Tibial nerve (tissue), 4 donors: ENCODE results near the gene OPTC. TPM values are rescaled to one million over a fixed set of nuclear protein-coding genes. Genes with fewer than 3 reads are reported as not detected.

ENCODE experiments used
- DNase-seq, 2 donors: peaks; one replicate each; pipeline ENCODE4 v3.0.0-alpha.2; 2019; ENCODE audit warnings: low spot score in 2 of 2
- H3K27ac ChIP-seq, 4 donors: fragments of 200-600 bp; sonication (generic) in 3 of 4; one replicate each; pipeline ENCODE4 v1.5.1; 2017 to 2019; ENCODE audit warnings: mild to moderate bottlenecking in 1 of 4
- H3K27me3 ChIP-seq, 2 donors: fragments of 200-600 bp; sonication (generic) in 1 of 2; one replicate each; pipeline versions ENCODE4 v1.5.1 to v1.6.0; 2017 to 2019
- H3K36me3 ChIP-seq, 3 donors: fragments of 200-600 bp; sonication (generic); one replicate each; pipeline ENCODE4 v1.5.1; 2018 to 2019
- H3K4me1 ChIP-seq, 4 donors: fragments of 200-600 bp; sonication (generic) in 3 of 4; one replicate each; pipeline ENCODE4 v1.5.1; 2017 to 2019
- H3K4me3 ChIP-seq, 4 donors: fragments of 200-600 bp; sonication (generic) in 3 of 4; one replicate each; pipeline ENCODE4 v1.5.1; 2017 to 2019; ENCODE audit warnings: mild to moderate bottlenecking in 1 of 4, moderate library complexity in 1 of 4
- H3K9me3 ChIP-seq, 4 donors: fragments of 200-600 bp; sonication (generic) in 3 of 4; one replicate each; pipeline ENCODE4 v1.5.1; 2017 to 2019
- EP300 ChIP-seq, 2 donors: sonication (generic); formaldehyde crosslinking; IDR thresholded peaks; one replicate each; pipeline ENCODE4 v1.6.1; 2017; ENCODE audit warnings: antibody characterized with exemption in 2 of 2, mild to moderate bottlenecking in 1 of 2
- POLR2A ChIP-seq, 2 donors: fragments of 450-650 bp; IDR thresholded peaks; one replicate each; pipeline ENCODE4 v1.6.1; 2017; ENCODE audit warnings: antibody characterized with exemption in 2 of 2, mild to moderate bottlenecking in 2 of 2, moderate library complexity in 2 of 2
- WGBS, 2 donors: methylation state at CpG; one replicate each; pipeline ENCODE4 v1.1.5; 2018; 5-methylcytosine and 5-hydroxymethylcytosine counted together
- total RNA-seq, 4 donors: library from RNA; depleted of rRNA; stranded (reverse); fragments of >200 nt; gene quantifications; one replicate each; pipeline ENCODE4 v1.1.0, GENCODE V29; 2016
- TF ChIP-seq, protein P1 (sequence below), 5 experiments: fragments of 200-600 bp in 3 of 5; fragments of 450-650 bp in 2 of 5; sonication (generic) in 3 of 5; IDR thresholded peaks; one replicate each; pipeline ENCODE4 v1.5.1; 2016 to 2019; ENCODE audit warnings: antibody characterized with exemption in 5 of 5, mild to moderate bottlenecking in 3 of 5, moderate library complexity in 2 of 5

The OPTC gene
- total RNA-seq, 4 donors from 2014 or later: not detected

DNA sequence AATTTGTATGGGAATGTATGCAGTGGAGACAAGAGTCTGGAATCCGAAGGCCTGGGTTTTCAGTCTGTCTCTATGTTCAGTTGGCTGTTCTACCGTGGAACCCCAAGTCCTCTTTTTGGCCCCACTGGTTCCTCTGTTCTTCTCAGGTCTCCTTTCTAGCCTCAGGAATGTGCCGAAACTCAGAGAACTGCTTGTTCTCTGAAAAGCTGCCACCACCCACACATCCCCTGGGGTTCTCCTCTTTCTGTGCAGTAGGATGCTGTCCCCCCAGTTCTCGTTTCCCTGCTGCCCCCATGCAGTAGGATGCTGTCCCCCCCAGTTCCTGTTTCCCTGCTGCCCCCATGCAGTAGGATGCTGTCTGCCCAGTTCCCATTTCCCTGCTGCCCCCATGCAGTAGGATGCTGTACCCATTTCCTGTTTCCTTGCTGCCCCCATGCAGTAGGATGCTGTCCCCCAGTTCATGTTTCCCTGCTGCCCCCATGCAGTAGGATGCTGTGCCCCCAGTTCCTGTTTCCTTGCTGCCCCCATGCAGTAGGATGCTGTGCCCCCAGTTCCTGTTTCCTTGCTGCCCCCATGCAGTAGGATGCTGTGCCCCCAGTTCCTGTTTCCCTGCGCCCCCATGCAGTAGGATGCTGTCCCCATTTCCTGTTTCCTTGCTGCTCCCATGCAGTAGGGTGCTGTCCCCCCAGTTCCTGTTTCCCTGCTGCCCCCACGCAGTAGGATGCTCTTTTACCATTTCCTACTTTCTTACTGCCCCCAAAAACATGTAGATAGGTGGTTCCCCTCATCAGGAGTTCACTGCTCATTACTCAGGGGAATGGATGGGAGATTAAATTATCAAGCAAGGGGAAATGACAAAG lies 35.3 kb downstream of the OPTC start:
- 46 to 53% methylated on average over 6 of the region's 6 CpGs for WGBS, 2 donors
- peak overlapping the region in 2 of 4 donors; percentile 81 to 84 for H3K27ac ChIP-seq

DNA sequence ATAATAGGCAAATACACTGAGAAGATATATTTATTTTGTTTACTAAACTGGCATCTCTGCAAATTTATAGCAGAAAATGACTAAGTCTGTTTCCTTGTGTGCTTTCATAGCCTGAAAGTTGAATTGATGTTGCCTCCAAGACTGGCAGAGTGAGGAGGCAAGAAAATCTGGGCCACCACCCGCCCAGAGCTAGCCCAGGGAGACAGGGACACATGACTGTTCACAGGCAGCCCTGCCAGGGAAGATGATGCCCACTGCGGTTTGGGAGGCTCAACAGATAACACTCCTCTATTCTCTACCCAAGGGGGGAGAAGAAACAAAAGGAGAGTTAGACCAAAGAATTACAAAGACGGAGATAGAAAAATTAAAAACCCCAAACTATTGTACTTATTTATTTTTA lies 37.1 kb downstream of the OPTC start:
- no peak overlapping the region for H3K27ac ChIP-seq
- no peak for DNase-seq
- no peak for TF ChIP-seq POLR2A (IDR thresholded peaks at IDR 0.05)
- no peak for TF ChIP-seq EP300 (IDR thresholded peaks at IDR 0.05)
- TF ChIP-seq, protein P1, sequence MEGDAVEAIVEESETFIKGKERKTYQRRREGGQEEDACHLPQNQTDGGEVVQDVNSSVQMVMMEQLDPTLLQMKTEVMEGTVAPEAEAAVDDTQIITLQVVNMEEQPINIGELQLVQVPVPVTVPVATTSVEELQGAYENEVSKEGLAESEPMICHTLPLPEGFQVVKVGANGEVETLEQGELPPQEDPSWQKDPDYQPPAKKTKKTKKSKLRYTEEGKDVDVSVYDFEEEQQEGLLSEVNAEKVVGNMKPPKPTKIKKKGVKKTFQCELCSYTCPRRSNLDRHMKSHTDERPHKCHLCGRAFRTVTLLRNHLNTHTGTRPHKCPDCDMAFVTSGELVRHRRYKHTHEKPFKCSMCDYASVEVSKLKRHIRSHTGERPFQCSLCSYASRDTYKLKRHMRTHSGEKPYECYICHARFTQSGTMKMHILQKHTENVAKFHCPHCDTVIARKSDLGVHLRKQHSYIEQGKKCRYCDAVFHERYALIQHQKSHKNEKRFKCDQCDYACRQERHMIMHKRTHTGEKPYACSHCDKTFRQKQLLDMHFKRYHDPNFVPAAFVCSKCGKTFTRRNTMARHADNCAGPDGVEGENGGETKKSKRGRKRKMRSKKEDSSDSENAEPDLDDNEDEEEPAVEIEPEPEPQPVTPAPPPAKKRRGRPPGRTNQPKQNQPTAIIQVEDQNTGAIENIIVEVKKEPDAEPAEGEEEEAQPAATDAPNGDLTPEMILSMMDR (IDR thresholded peaks at IDR 0.05): no peak
- H3K36me3 ChIP-seq: no peaks in the 10 kb centered on the region
- WGBS, 2 donors: 88 to 89% methylated on average over 3 of the region's 3 CpGs
- H3K4me1 ChIP-seq: peaks cover 2 to 44% (median 12%) of the 10 kb centered on the region in 4 donors
- H3K27me3 ChIP-seq: no peaks in the 10 kb centered on the region
- H3K9me3 ChIP-seq: no peaks in the 10 kb centered on the region
- no peak overlapping the region for H3K4me3 ChIP-seq

More for the DNA sequence above, 35.3 kb downstream of the OPTC start:
- no peaks in the 10 kb centered on the region for H3K27me3 ChIP-seq
- H3K4me1 ChIP-seq: peaks cover 5 to 56% (median 29%) of the 10 kb centered on the region in 4 donors
- H3K36me3 ChIP-seq: no peaks in the 10 kb centered on the region
- no peak overlapping the region for H3K4me3 ChIP-seq
- TF ChIP-seq, protein P1 (IDR thresholded peaks at IDR 0.05): no peak
- TF ChIP-seq EP300 (IDR thresholded peaks at IDR 0.05): no peak
- no peak for TF ChIP-seq POLR2A (IDR thresholded peaks at IDR 0.05)
- no peak for DNase-seq
- H3K9me3 ChIP-seq: no peaks in the 10 kb centered on the region

DNA sequence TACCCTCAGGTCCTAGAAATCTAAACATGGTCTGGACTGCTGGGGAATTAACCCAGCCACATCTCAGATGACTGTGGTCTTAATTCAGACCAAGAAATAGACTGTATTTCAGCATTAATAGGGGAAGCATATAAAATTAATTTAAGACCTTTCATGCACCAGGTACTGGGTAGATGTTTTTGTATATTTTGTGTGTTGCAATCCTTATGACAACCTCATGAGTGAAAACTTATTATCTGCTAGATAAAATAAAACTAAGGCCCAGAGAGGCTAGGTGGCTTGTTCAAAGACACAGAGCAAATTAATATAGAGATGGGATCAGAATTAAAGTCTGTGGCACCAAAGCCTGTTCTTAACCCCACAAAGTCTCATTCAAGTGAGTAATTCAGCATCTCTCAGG lies 40.1 kb downstream of the OPTC start:
- no peak for DNase-seq
- Histone ChIP-seq H3K4me1 (peaks cover 0 to 15% (median 0%) of the 10 kb centered on the region in 4 donors), H3K36me3 (no peaks in the 10 kb centered on the region), H3K27ac (peak overlapping the region in 2 of 4 donors; percentile 36 to 70), H3K27me3 (no peaks in the 10 kb centered on the region), H3K9me3 (no peaks in the 10 kb centered on the region), H3K4me3 (no peak overlapping the region)
- TF ChIP-seq EP300 (IDR thresholded peaks at IDR 0.05): no peak

DNA sequence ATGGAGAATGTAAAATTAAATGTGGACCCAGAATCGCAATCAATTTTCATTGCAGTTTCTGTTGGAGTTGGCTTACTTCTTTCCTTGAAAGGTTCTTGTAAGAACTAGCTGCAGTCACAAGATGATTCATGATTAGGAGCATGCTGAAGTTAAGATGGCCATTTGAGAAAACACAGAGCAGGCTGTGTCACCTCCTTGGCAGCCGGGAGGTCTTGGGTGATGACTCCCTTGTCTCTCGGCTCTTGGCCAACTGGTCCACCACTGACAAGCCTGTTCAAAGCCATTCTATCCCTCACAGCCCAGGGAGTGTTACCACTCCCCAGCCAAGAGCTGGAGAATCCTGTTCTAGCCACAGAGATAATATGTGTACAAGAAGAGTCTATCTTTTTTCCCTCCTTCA lies 40.6 kb downstream of the OPTC start:
- Histone ChIP-seq H3K36me3 (no peaks in the 10 kb centered on the region), H3K9me3 (no peaks in the 10 kb centered on the region), H3K4me3 (no peak overlapping the region), H3K27ac (peak overlapping the region in 2 of 4 donors; percentile 36 to 70), H3K27me3 (no peaks in the 10 kb centered on the region), H3K4me1 (peaks cover 0 to 10% (median 0%) of the 10 kb centered on the region in 4 donors)
- TF ChIP-seq, protein P1 (IDR thresholded peaks at IDR 0.05): no peak
- no peak for TF ChIP-seq POLR2A (IDR thresholded peaks at IDR 0.05)
- TF ChIP-seq EP300 (IDR thresholded peaks at IDR 0.05): no peak
- no peak for DNase-seq
- 39 to 42% methylated on average over 3 of the region's 3 CpGs for WGBS, 2 donors

DNA sequence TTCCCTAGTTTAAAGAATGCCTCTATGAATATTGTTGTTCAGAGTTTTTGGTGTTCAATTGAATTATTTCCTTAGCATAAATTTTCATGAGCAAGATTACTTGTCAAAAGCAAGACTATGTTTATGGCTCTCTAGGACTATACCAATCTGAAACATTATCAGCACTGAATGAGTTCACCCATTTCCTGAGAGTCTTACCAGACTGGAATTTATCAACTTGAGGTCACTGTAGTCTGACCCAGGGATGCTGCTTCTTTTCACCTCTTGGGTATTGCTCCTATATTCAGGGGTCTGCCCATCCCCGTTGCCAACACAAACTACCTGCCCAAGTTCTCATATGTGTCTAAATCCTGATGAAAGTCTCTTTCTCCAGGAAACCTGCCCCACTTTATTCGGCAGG lies 42.6 kb downstream of the OPTC start:
- no peak for DNase-seq
- Histone ChIP-seq H3K27ac (no peak overlapping the region), H3K4me3 (no peak overlapping the region), H3K27me3 (no peaks in the 10 kb centered on the region), H3K4me1 (peaks cover 0 to 8% (median 0%) of the 10 kb centered on the region in 4 donors), H3K36me3 (no peaks in the 10 kb centered on the region), H3K9me3 (no peaks in the 10 kb centered on the region)
- TF ChIP-seq EP300 (IDR thresholded peaks at IDR 0.05) (no peak), POLR2A (IDR thresholded peaks at IDR 0.05) (no peak)
- TF ChIP-seq, protein P1 (IDR thresholded peaks at IDR 0.05): no peak
- WGBS, 2 donors: 90 to 92% methylated on average over 2 of the region's 2 CpGs
